Stimulated activated CD8-positive, alpha-beta memory T cell treated with anti-CD3 and anti-CD28 coated beads, Interleukin-15, amount 100 ng/mL, for 24 hours (primary cell): ENCODE results near the gene DDX47.
"Not testable (repeated sequence)": the region's sequence is repeated elsewhere in the genome, so short reads cannot be mapped to it uniquely, and the experiment has no call there.

Source experiments
- DNase-seq: peaks from one replicate; pipeline ENCODE4 v3.0.0-alpha.2; 2020; ENCODE audit warnings: low read depth

DDX47 gene

GRCh38 chr12:12796928-12797793, 16.0 kb upstream of the DDX47 start:
- no peak for DNase-seq

DNA sequence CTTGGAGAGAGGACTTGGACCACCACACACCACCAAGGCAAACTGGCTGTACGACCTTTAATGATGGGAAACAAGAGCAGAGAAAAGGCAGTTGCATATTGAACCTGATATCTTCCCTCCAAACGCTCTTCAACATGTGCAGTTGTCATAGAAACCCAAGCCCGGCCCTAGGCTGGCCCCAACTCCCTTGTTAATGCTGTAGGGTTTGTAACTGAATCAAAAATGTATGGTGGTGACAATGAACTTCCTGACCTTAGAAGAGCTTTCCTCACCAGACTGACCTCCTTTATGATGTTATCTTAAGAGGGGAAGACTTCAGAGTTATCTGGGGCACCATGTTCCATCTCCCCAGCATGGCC, 15.4 kb upstream of the DDX47 start:
- no peak for DNase-seq

DNA sequence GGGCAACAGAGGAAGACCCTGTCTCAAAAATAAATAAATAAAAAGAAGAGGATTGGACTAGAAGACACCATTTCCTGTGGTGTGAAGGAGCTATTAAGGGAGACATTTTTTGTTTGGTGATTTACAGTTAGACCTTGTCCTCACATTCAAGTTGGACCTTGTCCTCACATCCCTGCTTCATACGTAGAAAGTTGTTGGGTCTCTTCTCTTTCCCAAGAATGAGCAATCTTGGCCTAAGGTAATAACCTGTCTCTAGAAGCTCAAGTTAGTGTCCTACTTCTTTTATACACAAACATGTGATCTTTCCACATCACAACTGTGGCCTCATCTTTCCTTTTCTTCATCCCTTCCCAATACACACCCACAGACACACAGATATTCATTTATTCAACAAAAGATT, 14.7 kb upstream of the DDX47 start:
- no peak for DNase-seq

DNA sequence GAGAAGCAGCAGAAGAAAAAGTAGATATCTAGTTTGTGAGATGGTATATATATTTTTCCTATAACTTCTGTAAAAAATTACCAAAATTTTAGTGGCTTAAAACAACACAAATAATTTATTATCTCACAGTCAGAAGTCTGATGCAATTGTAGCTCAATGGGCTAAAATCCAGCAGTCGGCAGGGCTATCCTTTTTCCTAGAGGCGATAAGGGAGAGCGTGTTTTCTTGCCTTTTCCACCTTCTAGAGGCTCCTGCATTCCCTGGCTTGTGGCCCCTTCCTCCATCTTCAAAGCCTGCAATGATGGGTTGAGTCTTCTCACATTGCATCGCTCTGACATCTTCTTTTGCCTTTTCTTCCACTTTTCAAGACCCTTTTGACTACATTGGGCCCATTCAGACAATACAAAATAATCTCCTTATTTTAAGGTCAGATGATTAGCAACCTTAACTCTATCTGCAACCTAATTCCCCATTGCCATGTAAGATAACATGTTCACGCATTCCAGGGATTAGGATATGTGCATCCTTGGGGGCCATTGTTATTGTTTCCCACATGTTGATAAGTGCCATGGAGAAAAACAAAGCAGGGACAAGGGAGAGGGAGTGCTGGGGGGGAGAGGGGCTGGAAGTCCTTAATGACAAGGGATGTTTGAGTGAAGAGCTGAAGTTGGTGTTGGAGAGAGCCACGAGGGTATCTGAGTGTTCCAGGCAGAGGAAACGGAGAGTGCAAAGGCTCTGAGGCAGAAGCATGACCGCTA, 13.8 kb upstream of the DDX47 start:
- DNase-seq, result no peak

GRCh38 chr12:12800406-12801180, 12.6 kb upstream of the DDX47 start:
- DNase-seq, result no peak

GRCh38 chr12:12801656-12802055, 11.5 kb upstream of the DDX47 start:
- DNase-seq, result not testable (repeated sequence)

DNA sequence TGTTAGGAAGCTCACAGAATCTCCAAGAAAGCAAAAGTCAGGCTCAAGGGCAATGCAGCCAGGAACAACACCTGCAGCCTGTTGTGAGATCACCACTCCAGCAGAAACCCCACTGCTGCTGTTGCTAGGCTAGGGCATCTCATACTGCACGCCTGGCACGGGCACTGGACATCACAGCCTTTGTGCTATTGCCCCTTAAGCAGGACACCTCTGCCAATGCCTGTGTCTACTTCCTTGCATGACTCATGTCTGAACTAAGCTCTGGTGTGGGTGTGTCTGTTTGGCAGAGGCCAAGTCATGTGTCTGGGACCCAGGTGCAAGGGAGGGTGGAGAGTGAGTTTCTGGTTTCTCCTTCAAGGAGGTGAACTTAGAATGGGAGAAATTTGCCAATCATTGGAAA, 10.0 kb upstream of the DDX47 start:
- no peak for DNase-seq

- no peak for DNase-seq
Measured at GRCh38 chr12:12804011-12804410, 9.1 kb upstream of the DDX47 start.

DNA sequence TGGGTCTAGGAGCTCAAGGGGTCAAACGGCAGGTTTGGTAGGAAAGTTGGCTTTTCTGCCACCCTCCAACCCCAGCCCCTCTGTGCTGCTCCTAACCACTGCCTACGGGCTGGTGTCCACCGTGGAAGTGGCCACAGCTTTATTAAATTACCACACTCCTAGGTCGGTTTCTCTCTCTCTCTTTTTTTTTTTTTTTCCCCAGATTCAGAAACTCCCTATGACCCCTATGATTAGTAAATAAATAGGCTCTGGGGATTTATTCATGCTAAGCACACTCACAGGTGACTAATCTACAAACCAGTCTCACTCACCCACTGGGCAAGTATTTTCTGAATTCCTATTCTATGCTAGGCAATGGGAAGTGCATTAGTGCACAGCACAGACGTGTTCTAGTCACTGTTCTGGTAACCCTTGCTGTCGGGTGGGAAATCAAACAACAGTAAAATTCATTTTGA, 8.7 kb upstream of the DDX47 start:
- no peak for DNase-seq

DNA sequence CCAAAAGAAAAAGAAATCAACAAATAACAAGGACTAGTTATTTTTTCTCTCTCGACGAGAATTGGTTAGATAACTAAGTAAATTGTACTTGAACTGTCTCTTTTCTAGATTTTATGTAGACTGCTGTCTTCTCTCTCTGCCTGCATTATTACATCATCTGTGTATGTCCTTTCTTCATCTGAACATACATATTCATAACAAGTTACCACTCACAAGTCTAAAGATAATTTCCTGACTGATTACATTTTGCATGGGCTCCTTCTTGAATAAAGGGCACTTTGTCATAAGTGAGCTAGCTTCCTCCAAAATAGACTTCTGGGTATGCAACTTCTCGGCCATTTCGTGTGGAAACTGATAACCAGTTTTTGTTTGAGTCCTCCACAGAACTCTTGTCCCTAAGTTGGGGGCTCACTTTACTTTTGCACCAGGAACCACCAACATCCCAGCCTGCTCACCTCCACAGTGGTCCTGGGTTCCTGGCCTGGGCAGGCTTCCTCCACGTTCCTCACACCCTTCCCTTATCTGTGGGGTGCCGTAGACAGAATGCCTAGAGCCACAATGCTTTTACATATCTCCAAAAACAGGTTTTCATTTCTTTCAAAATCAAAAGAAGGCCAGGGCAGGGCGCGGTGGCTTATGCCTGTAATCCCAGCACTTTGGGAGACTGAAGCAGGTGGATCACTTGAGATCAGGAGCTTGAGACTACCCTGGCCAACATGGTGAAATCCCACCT, 6.2 kb upstream of the DDX47 start:
- DNase-seq, result no peak

DNA sequence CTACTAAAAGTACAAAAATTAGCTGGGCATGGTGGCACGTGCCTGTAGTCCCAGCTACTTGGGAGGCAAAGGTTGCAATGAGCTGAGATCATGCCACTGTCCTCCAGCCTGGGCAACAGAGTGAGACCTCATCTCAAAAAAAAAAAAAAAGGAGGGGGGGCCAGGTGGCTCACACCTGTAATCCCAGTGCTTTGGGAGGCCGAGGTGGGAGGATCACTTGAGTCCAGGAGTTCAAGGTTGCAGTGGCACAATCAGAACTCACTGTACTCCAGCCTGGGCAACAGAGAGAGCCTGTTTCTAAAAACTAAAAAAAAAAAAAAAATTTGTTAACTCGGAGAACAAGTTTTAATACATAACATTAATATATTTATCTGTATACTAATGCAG, 5.6 kb upstream of the DDX47 start:
- DNase-seq, result not testable (repeated sequence)

DNA sequence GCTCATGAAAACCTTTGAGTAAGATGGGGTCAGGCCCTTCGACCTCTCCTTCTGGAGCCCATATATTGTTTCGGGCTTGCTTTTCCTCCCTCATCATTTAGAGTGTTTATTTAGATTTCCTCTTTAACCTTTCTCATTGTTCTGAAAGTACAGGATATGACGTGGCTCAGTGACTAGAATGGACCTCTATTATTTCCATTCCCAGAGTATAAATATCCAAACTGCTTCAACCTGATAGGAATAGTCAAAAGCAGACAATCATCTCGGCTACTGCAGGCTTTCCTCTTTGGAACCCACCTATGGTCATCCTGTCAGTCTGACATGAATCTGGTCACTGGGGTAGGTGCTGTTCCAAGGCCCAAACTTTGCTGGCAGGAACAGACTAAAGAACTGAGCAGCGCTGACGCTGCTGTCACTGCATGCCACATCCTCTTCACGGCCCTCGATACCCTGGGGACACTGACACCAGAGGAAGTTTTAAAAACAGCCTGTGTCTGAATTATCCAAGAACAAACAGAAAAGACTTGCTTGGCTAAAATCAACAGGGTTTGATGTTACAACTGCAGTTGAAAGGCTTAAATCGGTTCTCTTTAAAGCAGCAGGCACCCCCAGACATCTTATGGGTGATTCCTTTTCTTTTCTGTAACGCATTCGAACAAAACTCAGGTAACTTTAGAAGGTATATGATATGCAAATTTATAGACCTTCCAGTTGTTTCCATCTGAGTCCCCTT, 5.0 kb upstream of the DDX47 start:
- no peak for DNase-seq

DNA sequence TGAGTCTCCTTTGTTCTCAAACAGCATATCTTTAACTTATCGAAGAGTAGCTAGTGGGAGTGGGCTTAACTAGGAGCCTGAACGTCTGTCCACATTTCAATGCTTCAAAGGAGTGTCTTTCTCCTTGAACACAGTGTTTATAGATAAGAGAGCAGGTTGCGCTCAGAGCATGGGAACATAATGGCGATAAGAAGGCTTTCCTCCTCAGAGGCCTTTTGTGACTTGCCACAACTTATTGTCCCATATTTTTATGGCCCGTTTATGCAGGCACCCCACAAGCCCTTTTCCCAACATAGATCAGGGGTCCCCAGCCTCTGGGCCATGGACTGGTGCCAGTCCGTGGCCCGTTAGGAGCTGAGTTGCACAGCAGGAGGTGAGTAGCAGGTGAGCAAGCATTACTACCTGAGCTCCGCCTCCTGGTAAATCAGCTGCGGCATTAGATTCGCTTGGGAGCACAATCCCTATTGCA, 2.6 kb upstream of the DDX47 start:
- DNase-seq, result no peak

DNA sequence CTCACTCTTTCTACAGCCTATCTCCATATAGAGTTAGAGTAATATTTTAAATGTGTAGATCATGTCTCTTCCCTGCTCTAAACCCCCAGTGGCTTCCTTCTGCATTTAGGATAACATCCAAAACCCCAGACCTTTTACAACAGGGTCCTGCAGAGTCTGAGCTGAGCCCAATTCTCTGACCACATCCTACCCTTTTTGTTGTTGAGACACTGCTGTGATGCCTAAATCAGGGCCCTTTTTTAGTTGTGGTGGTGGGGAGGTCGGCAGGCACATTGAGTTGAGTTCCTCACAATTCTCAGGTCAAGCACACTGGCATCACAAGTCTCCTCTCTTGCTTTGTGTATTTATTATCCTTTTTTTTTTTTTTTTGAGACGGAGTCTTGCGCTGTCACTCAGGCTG, 1.8 kb upstream of the DDX47 start:
- no peak for DNase-seq

- DNase-seq, result no peak
Measured at GRCh38 chr12:12812174-12812573, 972 bp upstream of the DDX47 start.

- DNase-seq, result no peak
Measured at GRCh38 chr12:12812618-12813119, 477 bp upstream of the DDX47 start.

DNA sequence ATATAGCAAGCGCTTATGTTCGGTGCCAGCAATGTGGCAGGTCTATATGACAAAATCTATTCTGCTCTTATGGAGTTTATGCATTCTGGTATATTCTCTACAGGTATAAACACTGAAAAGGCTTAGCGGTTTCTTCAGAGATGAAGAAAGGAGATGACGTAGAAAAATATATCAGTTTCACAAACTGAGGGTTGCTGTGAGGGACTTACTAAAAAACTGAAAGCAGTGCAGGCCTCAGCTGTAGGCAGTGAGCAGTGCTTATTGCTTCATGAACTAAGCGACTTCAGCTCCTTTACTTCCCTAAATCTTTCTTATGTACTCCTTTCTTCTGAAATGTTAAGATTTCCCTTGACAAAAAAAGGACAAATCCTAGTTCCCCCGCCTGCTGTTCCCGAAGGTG, 4.5 kb downstream of the DDX47 start:
- DNase-seq, result no peak

DNA sequence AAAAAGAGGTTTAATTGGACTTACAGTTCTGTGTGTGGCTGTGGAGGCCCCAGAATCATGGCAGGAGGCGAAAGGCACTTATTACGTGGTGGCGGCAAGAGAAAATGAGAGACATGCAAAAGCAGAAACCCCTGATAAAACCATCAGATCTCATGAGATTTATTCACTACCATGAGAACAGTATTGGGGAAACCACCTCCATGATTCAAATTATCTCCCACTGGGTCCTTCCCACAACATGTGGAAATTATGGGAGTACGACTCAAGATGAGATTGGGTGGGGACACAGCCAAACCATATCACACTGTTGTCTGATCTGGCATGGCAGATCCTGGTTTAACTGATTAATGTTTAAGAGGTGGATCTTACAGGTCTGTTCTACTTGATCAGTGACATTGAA, 5.6 kb downstream of the DDX47 start:
- DNase-seq, result no peak

GRCh38 chr12:12819221-12819620, 6.1 kb downstream of the DDX47 start:
- DNase-seq, result no peak

GRCh38 chr12:12819752-12820311, 6.7 kb downstream of the DDX47 start:
- DNase-seq, result no peak

GRCh38 chr12:12820376-12820775, 7.2 kb downstream of the DDX47 start:
- not testable (repeated sequence) for DNase-seq
